Measurements from ENCODE around the gene CDH18.

DNA sequence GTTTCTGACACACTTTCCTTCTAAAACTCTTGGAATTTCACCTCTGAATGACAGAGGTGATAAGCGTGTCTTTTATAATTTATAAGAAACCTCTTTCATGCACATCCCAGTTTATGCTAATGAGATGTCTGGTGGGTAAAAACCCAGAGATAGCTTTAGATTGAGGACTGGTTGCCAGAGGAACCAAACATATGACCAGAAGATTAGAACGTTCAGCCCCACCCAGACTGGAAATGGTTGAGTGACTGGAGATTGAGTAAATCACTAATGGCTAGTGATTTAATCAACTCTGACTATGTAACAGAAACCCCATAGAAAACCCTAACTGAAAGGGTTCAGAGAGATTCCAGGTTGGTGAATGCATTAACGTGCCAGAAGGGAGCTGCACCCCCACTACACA, 69.2 kb downstream of the CDH18 start:
- TF ChIP-seq GATA2 (IDR thresholded peaks at IDR 0.05; ENCODE audit: low read depth, low read length) (no peak), GATA3 (IDR thresholded peaks at IDR 0.05; ENCODE audit: low read depth, low read length) (no peak)
